Right cardiac atrium (tissue), 5 donors: ENCODE results near the gene IMPA2. TPM values are rescaled to one million over a fixed set of nuclear protein-coding genes. Genes with fewer than 3 reads are reported as not detected.

Experiments used
- ATAC-seq, 2 donors: fragments of 200-7000 bp; cut with Tn5 transposase; one replicate each; pipeline versions ENCODE4 v1.8.0 to v1.9.1; 2020; ENCODE audit warnings: moderate library complexity in 2 of 2, mild to moderate bottlenecking in 1 of 2
- DNase-seq, 3 donors: peaks; one replicate each; pipeline ENCODE4 v3.0.0-alpha.2; 2020
- H3K27ac ChIP-seq: one replicate; pipeline ENCODE4 v1.5.1; 2013; ENCODE audit warnings: mild to moderate bottlenecking, low read length, control low read depth, moderate library complexity
- H3K27me3 ChIP-seq: one replicate; pipeline ENCODE4 v1.6.1; 2013; ENCODE audit not compliant: control insufficient read depth, insufficient read depth
- H3K4me1 ChIP-seq: one replicate; pipeline ENCODE4 v1.6.1; 2013; ENCODE audit warnings: low read length; ENCODE audit not compliant: control insufficient read depth, insufficient read depth
- H3K4me3 ChIP-seq: one replicate; pipeline ENCODE4 v1.5.1; 2013; ENCODE audit warnings: low read length, control low read depth
- H3K9me3 ChIP-seq: one replicate; pipeline ENCODE4 v1.6.1; 2013; ENCODE audit warnings: low read length; ENCODE audit not compliant: control insufficient read depth
- WGBS: extraction: QIAGEN DNeasy Blood & Tissue Kit; methylation state at CpG from one replicate; pipeline ENCODE4 v1.1.7; 2013; 5-methylcytosine and 5-hydroxymethylcytosine counted together
- intact Hi-C, 4 donors: fragments of 100-400 bp; cut with DNase I; formaldehyde crosslinking; loops; one replicate each; pipeline versions ENCODE4 v1.11.0 to v1.14.0; 2022 to 2023
- polyA plus RNA-seq: library from polyadenylated mRNA; stranded (reverse); fragments of 200-250 nt; gene quantifications from one replicate; pipeline ENCODE4 v1.2.3, GENCODE V29; 2013
- total RNA-seq, 4 donors: library from RNA; stranded (reverse); fragmentation: NEBNext Ultra II Directional; extraction: Animal tissue kit (Norgen Biotek cat#: 25700); gene quantifications; one replicate each; pipeline ENCODE4 v1.2.1, GENCODE V29; 2021
- donor health status: healthy with polysubstance abuse.
- donor health status: DM: no; HTN: yes; CAD: no.
- donor health status: DM: no; HTN: no; CAD: no.
- donor health status: DM: no; HTN: yes; CAD: no; lungs with severe emphysema.
- donor health status: DM: yes; HTN: yes; CAD: no.

IMPA2 gene
- total and polyA plus RNA-seq, 5 donors, result 19.8 to 26.9 (median 21.9) TPM

- no peaks in the 10 kb centered on the region for H3K4me1 ChIP-seq
- DNase-seq (no peak), ATAC-seq (no peak)
- no peaks in the 10 kb centered on the region for H3K27me3 ChIP-seq
- 90% methylated on average over 4 of the region's 4 CpGs for WGBS
- H3K4me3 ChIP-seq, result no peak overlapping the region
- peaks cover 3% of the 10 kb centered on the region for H3K9me3 ChIP-seq
- intact Hi-C loops, result no loop called here
- no peak overlapping the region for H3K27ac ChIP-seq
Measured at GRCh38 chr18:11978956-11979355, 2.4 kb upstream of the IMPA2 start.

DNA sequence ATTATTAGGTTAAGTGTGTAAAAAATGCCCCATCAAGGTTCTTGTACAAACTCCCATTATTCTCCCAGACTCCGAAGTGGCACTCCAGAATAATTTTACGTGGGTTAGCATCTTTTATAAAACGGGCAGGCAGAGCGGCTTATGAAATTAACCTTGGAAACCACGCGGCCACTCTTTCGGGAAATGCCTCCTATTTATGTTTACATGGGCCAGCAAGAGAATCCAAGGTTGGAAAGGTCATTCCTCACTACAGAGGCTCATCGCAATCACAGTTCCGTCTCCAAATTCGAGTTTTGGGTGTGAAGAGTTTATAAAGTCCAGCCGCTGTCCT, 1.2 kb upstream of the IMPA2 start:
- no peaks in the 10 kb centered on the region for H3K27me3 ChIP-seq
- no peaks in the 10 kb centered on the region for H3K9me3 ChIP-seq
- peak overlapping the region; percentile 73 for H3K4me3 ChIP-seq
- no peak for ATAC-seq
- no peaks in the 10 kb centered on the region for H3K4me1 ChIP-seq
- DNase-seq, result no peak
- H3K27ac ChIP-seq, result peak overlapping the region; percentile 98
- intact Hi-C loops, result loop anchor here in 2 of 4 donors (2.0 to 5.0 kb wide), 2 partner anchors 33 kb away; no protein-coding TSS in a partner anchor
- 5% methylated on average over 11 of the region's 11 CpGs for WGBS

DNA sequence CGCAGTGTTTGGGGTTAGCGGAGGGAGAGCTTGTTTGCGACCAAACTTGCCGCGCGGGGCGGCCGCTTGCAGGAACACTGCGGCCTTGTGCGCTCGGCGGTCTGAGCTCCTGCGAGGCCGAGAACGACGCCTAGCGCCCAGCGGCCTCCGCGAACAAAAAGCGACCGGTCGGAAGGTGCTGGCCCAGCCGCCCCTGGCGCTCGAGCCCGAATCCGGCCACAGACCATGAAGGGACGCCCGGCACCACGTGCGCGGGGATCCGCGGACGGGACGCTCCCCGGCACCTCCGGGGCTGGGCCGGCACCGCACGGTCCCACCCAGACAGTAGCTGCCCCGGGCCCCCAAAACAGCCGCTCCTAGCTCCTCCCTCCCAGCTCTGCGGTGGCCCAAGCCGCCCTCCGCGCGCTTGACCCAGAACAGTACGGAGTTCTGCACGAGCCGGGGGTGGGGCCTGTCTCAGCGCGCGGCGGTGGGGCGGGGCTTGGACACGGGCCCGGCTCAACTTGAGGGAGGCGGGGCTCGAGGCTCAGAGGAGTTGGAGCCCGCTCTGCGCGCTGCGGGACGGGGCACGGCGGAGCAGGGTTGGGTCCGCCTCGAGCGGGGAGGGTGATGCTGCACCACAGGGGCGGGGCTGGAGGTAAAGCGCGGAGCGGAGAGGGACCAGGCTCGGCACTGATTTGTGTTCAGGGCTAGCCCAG, 664 bp upstream of the IMPA2 start:
- under 1% methylated on average over 76 of the region's 76 CpGs for WGBS
- peak overlapping the region; percentile 98 for H3K27ac ChIP-seq
- DNase-seq (peak; percentile 97 to 99 (median 98)), ATAC-seq (peak; percentile 96)
- H3K27me3 ChIP-seq, result no peaks in the 10 kb centered on the region
- H3K4me3 ChIP-seq, result peak overlapping the region; percentile 73
- no peaks in the 10 kb centered on the region for H3K9me3 ChIP-seq
- no peaks in the 10 kb centered on the region for H3K4me1 ChIP-seq
- intact Hi-C loops, result loop anchor here in 2 of 4 donors (2.0 to 5.0 kb wide), 2 partner anchors 33 to 34 kb away; no protein-coding TSS in a partner anchor

DNA sequence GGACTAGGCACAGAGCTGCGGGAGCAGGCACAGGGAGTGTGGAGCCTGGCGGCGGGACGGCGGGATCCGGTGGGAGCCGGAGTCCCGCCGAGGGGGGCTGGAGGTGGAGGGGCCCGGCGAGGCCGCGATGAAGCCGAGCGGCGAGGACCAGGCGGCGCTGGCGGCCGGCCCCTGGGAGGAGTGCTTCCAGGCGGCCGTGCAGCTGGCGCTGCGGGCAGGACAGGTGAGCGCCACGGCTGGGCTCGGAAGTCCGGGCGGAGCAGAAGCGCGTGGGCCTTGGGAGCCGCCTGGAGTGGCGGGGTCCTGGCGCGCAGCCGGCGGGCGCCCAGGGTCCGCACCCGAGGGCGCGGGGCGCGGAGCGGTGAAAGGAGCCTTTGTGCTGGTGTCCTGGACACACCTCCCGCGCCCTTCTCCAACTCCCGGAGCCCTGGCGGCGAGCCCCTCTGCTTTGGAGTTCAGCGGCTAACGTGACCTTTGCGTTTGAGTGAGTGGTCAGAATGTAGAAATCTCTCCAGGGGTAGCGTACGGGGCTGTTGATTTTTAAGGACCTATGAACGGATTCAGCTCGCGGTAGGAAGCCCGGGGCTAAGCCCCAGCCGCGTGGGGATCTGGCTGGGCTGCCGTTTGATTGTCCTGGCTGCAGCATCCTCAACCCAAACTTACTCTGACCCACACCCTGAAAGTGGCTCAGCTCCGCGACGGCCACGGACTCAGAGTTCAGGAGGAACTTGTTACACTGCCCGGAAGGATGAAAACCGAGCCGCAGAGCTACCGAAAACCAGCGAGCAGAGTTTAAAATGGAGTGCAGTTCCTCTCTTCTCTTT, 448 bp downstream of the IMPA2 start:
- peak; percentile 0 to 15 for ATAC-seq

DNA sequence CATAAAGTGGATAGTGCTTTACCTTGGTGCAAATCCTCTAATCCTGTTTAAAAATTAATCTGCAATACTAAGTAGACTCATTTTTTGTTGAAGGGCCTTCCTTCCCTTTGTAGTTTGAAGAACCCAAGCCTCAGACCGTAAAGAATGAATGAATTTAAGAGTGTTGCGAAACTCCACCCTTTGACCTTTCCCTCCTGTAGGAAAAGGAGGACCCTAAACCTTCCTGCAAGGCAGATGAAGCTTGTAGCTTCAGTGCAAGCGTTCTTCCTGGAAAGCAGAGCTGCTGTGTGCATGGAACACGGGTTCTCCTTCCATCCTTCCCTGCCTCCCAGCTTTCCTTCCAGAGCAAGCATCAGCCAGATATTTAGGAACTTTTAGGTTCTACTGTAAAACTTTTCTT, 1.7 kb downstream of the IMPA2 start:
- intact Hi-C loops, result loop anchor here in 1 of 4 donors (5.0 kb wide), 1 partner anchor 36 kb away; no protein-coding TSS in a partner anchor
- DNase-seq, result no peak
- H3K27me3 ChIP-seq, result no peaks in the 10 kb centered on the region
- peaks cover 2% of the 10 kb centered on the region for H3K4me1 ChIP-seq
- H3K4me3 ChIP-seq, result no peak overlapping the region
- H3K27ac ChIP-seq, result no peak overlapping the region
- no peaks in the 10 kb centered on the region for H3K9me3 ChIP-seq
- 81% methylated on average over 4 of the region's 4 CpGs for WGBS
- ATAC-seq, result no peak

More for the DNA sequence above, 448 bp downstream of the IMPA2 start:
- no peaks in the 10 kb centered on the region for H3K9me3 ChIP-seq
- H3K27ac ChIP-seq, result peak overlapping the region; percentile 73
- intact Hi-C loops, result loop anchor here in 2 of 4 donors (2.0 to 5.0 kb wide), 2 partner anchors 34 to 35 kb away; no protein-coding TSS in a partner anchor
- DNase-seq, result peak; percentile 59 to 80 (median 75)
- 1% methylated on average over 71 of the region's 71 CpGs for WGBS
- H3K4me3 ChIP-seq, result peak overlapping the region; percentile 73
- no peaks in the 10 kb centered on the region for H3K27me3 ChIP-seq
- no peaks in the 10 kb centered on the region for H3K4me1 ChIP-seq

GRCh38 chr18:11983592-11983991, 2.3 kb downstream of the IMPA2 start:
- WGBS, result 58% methylated on average over 12 of the region's 12 CpGs
- H3K4me1 ChIP-seq, result peaks cover 2% of the 10 kb centered on the region
- H3K27ac ChIP-seq, result no peak overlapping the region
- intact Hi-C loops, result loop anchor here in 1 of 4 donors (5.0 kb wide), 1 partner anchor 36 kb away; no protein-coding TSS in a partner anchor
- ATAC-seq (no peak), DNase-seq (peak in 1 of 3 donors; percentile 61)
- H3K9me3 ChIP-seq, result no peaks in the 10 kb centered on the region
- H3K4me3 ChIP-seq, result no peak overlapping the region
- no peaks in the 10 kb centered on the region for H3K27me3 ChIP-seq

GRCh38 chr18:11984091-11984490, 2.8 kb downstream of the IMPA2 start:
- intact Hi-C loops, result loop anchor here in 1 of 4 donors (5.0 kb wide), 1 partner anchor 37 kb away; no protein-coding TSS in a partner anchor
- no peak overlapping the region for H3K27ac ChIP-seq
- no peak for ATAC-seq
- no peaks in the 10 kb centered on the region for H3K9me3 ChIP-seq
- peaks cover 2% of the 10 kb centered on the region for H3K4me1 ChIP-seq
- H3K4me3 ChIP-seq, result no peak overlapping the region
- DNase-seq, result no peak
- 95% methylated on average over 6 of the region's 6 CpGs for WGBS
- H3K27me3 ChIP-seq, result no peaks in the 10 kb centered on the region

- DNase-seq (no peak), ATAC-seq (no peak)
- intact Hi-C loops, result no loop called here
- Histone ChIP-seq H3K4me3 (no peak overlapping the region), H3K4me1 (peaks cover 2% of the 10 kb centered on the region), H3K27me3 (no peaks in the 10 kb centered on the region), H3K9me3 (no peaks in the 10 kb centered on the region), H3K27ac (no peak overlapping the region)
- 73% methylated on average over 3 of the region's 3 CpGs for WGBS
Measured at GRCh38 chr18:11985586-11985985, 4.3 kb downstream of the IMPA2 start.

GRCh38 chr18:11986061-11986460, 4.8 kb downstream of the IMPA2 start:
- intact Hi-C loops, result no loop called here
- Histone ChIP-seq H3K4me3 (no peak overlapping the region), H3K4me1 (peaks cover 2% of the 10 kb centered on the region), H3K27me3 (no peaks in the 10 kb centered on the region), H3K27ac (no peak overlapping the region), H3K9me3 (no peaks in the 10 kb centered on the region)
- 84% methylated on average over 9 of the region's 9 CpGs for WGBS
- ATAC-seq, result no peak
- DNase-seq, result no peak

DNA sequence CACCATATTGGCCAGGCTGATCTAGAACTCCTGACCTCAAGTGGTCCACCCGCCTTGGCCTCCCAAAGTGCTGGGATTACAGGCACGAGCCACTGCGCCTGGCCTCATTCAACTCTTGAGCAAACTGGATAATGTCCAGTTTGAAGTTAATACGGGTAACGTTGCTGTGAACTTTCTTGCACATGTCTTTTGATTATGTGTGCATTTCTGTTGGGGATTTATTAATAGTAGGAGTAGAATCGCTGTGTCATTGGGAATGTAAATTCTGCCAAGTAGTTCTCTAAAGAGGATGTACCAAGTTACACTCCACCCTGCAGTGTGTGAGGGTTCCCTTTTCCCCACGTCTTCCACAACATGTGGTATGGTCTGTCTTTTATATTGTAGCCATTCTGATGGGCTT, 6.2 kb downstream of the IMPA2 start:
- Histone ChIP-seq H3K9me3 (no peaks in the 10 kb centered on the region), H3K4me3 (no peak overlapping the region), H3K27me3 (no peaks in the 10 kb centered on the region), H3K4me1 (peaks cover 2% of the 10 kb centered on the region), H3K27ac (peak overlapping the region; percentile 58)
- intact Hi-C loops, result no loop called here
- 52% methylated on average over 7 of the region's 7 CpGs for WGBS
- DNase-seq (no peak), ATAC-seq (peak; percentile 67 to 69)

- H3K9me3 ChIP-seq, result no peaks in the 10 kb centered on the region
Measured at GRCh38 chr18:11989174-11989573, 7.9 kb downstream of the IMPA2 start.

More at GRCh38 chr18:11989174-11989573, 7.9 kb downstream of the IMPA2 start:
- Histone ChIP-seq H3K27ac (no peak overlapping the region), H3K27me3 (no peaks in the 10 kb centered on the region), H3K4me1 (peaks cover 2% of the 10 kb centered on the region), H3K4me3 (no peak overlapping the region)
- DNase-seq (no peak), ATAC-seq (no peak)
- WGBS, result 84% methylated on average over 8 of the region's 8 CpGs
- intact Hi-C loops, result no loop called here
